Breast epithelium (tissue), 3 donors: ENCODE data around the gene CLN3.

ENCODE experiments used
- CTCF ChIP-seq, 3 donors: fragments of 450-650 bp; IDR thresholded peaks; one replicate each; pipeline ENCODE4 v1.5.1; 2016 to 2017; ENCODE audit warnings: antibody characterized with exemption in 3 of 3, mild to moderate bottlenecking in 3 of 3, moderate library complexity in 3 of 3
- POLR2A ChIP-seq: fragments of 450-650 bp; IDR thresholded peaks from one replicate; pipeline ENCODE4 v1.6.1; 2016; ENCODE audit warnings: antibody characterized with exemption, mild to moderate bottlenecking, moderate library complexity
- POLR2AphosphoS5 ChIP-seq, 3 donors: sonication (generic); formaldehyde crosslinking; IDR thresholded peaks; one replicate each; pipeline ENCODE4 v1.6.1; 2017; ENCODE audit warnings: antibody characterized with exemption in 3 of 3

- TF ChIP-seq POLR2AphosphoS5 (IDR thresholded peaks at IDR 0.05) (no peak), CTCF (IDR thresholded peaks at IDR 0.05) (no peak), POLR2A (no peak)
Observed at GRCh38 chr16:28524681-28525171, 32.9 kb upstream of the CLN3 start.
